GM12878 (cell line): ENCODE measurements around the gene ATP8A1. TPM values are rescaled to one million over a fixed set of nuclear protein-coding genes. Genes with fewer than 3 reads are reported as not detected.

ENCODE experiments used
- ATAC-seq: fragments of 200-7000 bp; cut with Tn5 transposase; 3 replicates; pipeline ENCODE4 v1.9.1; 2020; ENCODE audit warnings: mild to moderate bottlenecking, moderate library complexity
- BruUV-seq: library from RNA; stranded (reverse); fragments of 400-500 nt; replicated peaks from 2 replicates; lab custom pipeline; 2021; lab: Mats Ljungman, UMichigan
- CTCF ChIA-PET: fragments of 300-600 bp; sonication (Branson Sonifier 250); formaldehyde crosslinking; extraction: SDS; loops from one replicate; lab custom pipeline; 2021; ENCODE audit warnings: inconsistent platforms; lab: Yijun Ruan, JAX
- POLR2A ChIA-PET: fragments of 350-600 bp; formaldehyde crosslinking; extraction: SDS; loops from one replicate; lab custom pipeline; 2021; ENCODE audit warnings: inconsistent platforms; lab: Charles Lee
- RAD21 ChIA-PET: fragments of 300-600 bp; sonication (Branson Sonifier 250); formaldehyde crosslinking; loops from one replicate; lab custom pipeline; 2023; ENCODE audit warnings: antibody characterized with exemption; ENCODE audit not compliant: unreplicated experiment; lab: Charles Lee
- SMC1A ChIA-PET: fragments of 300-600 bp; sonication (Branson Sonifier 250); formaldehyde crosslinking; loops from one replicate; lab custom pipeline; 2023; ENCODE audit not compliant: unreplicated experiment, uncharacterized antibody; lab: Charles Lee
- DNase-seq: peaks from one replicate; pipeline ENCODE4 v3.0.0-alpha.2; 2011; ENCODE audit warnings: low read depth, low spot score
- FAIRE-seq: peaks from 3 replicates; lab custom pipeline; 2011; peaks lifted over from hg19 to GRCh38; lab: Jason Lieb, UNC
- H2AFZ ChIP-seq: 2 replicates; pipeline ENCODE4 v1.6.0; 2011; ENCODE audit warnings: low read depth, low read length, control low read depth; ENCODE audit not compliant: control insufficient read depth
- H3K27ac ChIP-seq: 2 replicates; pipeline ENCODE4 v1.5.1; 2011; ENCODE audit warnings: control low read depth; ENCODE audit not compliant: control insufficient read depth, insufficient read depth
- H3K27me3 ChIP-seq, 2 experiments: replicated peaks in 1 of 2; 2 replicates each; pipeline versions ENCODE4 v1.6.0 to v1.6.1; 2011; ENCODE audit warnings: low read length in 1 of 2; ENCODE audit not compliant: control insufficient read depth in 2 of 2, insufficient read depth in 2 of 2
- H3K36me3 ChIP-seq, 2 experiments: 2 replicates each; pipeline ENCODE4 v1.5.1; 2011; ENCODE audit warnings: low read length in 1 of 2; ENCODE audit not compliant: control insufficient read depth in 2 of 2, insufficient read depth in 2 of 2
- H3K4me1 ChIP-seq: 2 replicates; pipeline ENCODE4 v1.6.1; 2011; ENCODE audit warnings: mild to moderate bottlenecking, low read length, moderate library complexity, mixed read lengths; ENCODE audit not compliant: control insufficient read depth, insufficient read depth
- H3K4me2 ChIP-seq: 2 replicates; pipeline ENCODE4 v1.6.0; 2011; ENCODE audit warnings: control low read depth; ENCODE audit not compliant: control insufficient read depth, insufficient read depth
- H3K4me3 ChIP-seq: fragments of 200-600 bp; sonication (generic); 2 replicates; pipeline ENCODE4 v1.5.1; 2016
- H3K79me2 ChIP-seq: 2 replicates; pipeline ENCODE4 v1.6.0; 2011; ENCODE audit warnings: low read length; ENCODE audit not compliant: control insufficient read depth, insufficient read depth
- H3K9ac ChIP-seq: 2 replicates; pipeline ENCODE4 v1.8.0; 2011; ENCODE audit warnings: low read length, control low read depth, mixed read lengths; ENCODE audit not compliant: control insufficient read depth, insufficient read depth
- H3K9me3 ChIP-seq: replicated peaks from 3 replicates; pipeline ENCODE4 v1.5.1; 2011; ENCODE audit warnings: mild to moderate bottlenecking, low read length; ENCODE audit not compliant: control insufficient read depth, insufficient read depth
- H4K20me1 ChIP-seq: 2 replicates; pipeline ENCODE4 v1.6.0; 2011; ENCODE audit not compliant: control insufficient read depth, insufficient read depth
- CHD2 ChIP-seq: IDR thresholded peaks from 2 replicates; pipeline ENCODE4 v1.6.1; 2011; ENCODE audit warnings: low read depth, low read length, improper control_type of control experiment, borderline replicate concordance
- LARP7 ChIP-seq: fragments of 450-650 bp; IDR thresholded peaks from 2 replicates; pipeline ENCODE4 v1.6.1; 2017; ENCODE audit warnings: mild to moderate bottlenecking
- MYC ChIP-seq: IDR thresholded peaks from 2 replicates; pipeline ENCODE4 v1.6.1; 2011; ENCODE audit warnings: mild to moderate bottlenecking, low read length, moderate library complexity, inconsistent platforms; ENCODE audit not compliant: insufficient read depth, insufficient replicate concordance, insufficient read length, severe bottlenecking
- NFXL1 ChIP-seq: fragments of 450-650 bp; IDR thresholded peaks from 2 replicates; pipeline ENCODE4 v1.6.1; 2017; ENCODE audit warnings: antibody characterized with exemption, mild to moderate bottlenecking, borderline replicate concordance
- NRF1 ChIP-seq: conservative IDR thresholded peaks from 2 replicates; pipeline ENCODE4 v1.6.1; 2011; ENCODE audit warnings: mild to moderate bottlenecking, low read depth, low read length, improper control_type of control experiment
- SP1 ChIP-seq: IDR thresholded peaks from one replicate; pipeline ENCODE4 v1.6.1; 2011; ENCODE audit warnings: low read depth, low read length
- SREBF1 ChIP-seq: IDR thresholded peaks from 2 replicates; pipeline ENCODE4 v1.6.1; 2012; ENCODE audit warnings: mild to moderate bottlenecking, low read length
- ZNF384 ChIP-seq: IDR thresholded peaks from 2 replicates; pipeline ENCODE4 v1.6.1; 2012; ENCODE audit warnings: low read depth, mild to moderate bottlenecking, low read length, improper control_type of control experiment, borderline replicate concordance
- in situ Hi-C: fragments of 300-500 bp; cut with MboI; formaldehyde crosslinking; loops from 9 replicates; pipeline ENCODE4 v1.14.3; 2018; ENCODE audit warnings: mixed read lengths
- intact Hi-C: fragments of 100-400 bp; cut with micrococcal nuclease; formaldehyde crosslinking; loops from one replicate; pipeline ENCODE4 v1.14.2; 2022; ENCODE audit not compliant: unreplicated experiment
- polyA plus RNA-seq, 11 experiments: library from polyadenylated mRNA; depleted of rRNA in 4 of 11; unstranded in 6 of 11; stranded (reverse) in 5 of 11; fragments of >200 nt; fragmentation: Nextera tagmentation in 4 of 11; fragmentation: Illumina TruSeq in 1 of 11; extraction: Ambion mirVana in 4 of 11; extraction: Trizol in 1 of 11; gene quantifications; 1 replicate in 1 of 11; 2 replicates in 10 of 11; pipeline versions ENCODE4 v1.2.1 to v1.2.3, GENCODE V29; 2011 to 2016; ENCODE audit warnings: inconsistent platforms in 2 of 11, missing spikeins in 2 of 11, low read depth in 1 of 11
- total RNA-seq, 4 experiments: library from RNA; depleted of rRNA in 3 of 4; stranded (reverse); fragments of >200 nt in 3 of 4; fragmentation: Illumina TruSeq in 1 of 4; extraction: Trizol in 1 of 4; gene quantifications; 2 replicates each; pipeline versions ENCODE4 v1.2.1 to v1.2.3, GENCODE V29; 2013 to 2021
- TF ChIP-seq, protein P1 (sequence below): fragments of 450-650 bp; formaldehyde crosslinking; IDR thresholded peaks from 2 replicates; pipeline ENCODE4 v1.4.0; 2022; ENCODE audit warnings: mild to moderate bottlenecking, moderate library complexity

The ATP8A1 gene
- total and polyA plus RNA-seq, 10 of the 15 experiments (the other 5 are each of a cell fraction or from before 2014, with no cell fraction given): 9.0 to 116 (median 37.3) TPM

GRCh38 chr4:42683393-42683792 is 26.5 kb upstream of the ATP8A1 start:
- ChIA-PET CTCF (interaction anchor here (0.6 to 1.0 kb wide), 2 partner anchors 10 to 66 kb away, joined by 3 to 4 read pairs; no protein-coding TSS in a partner anchor), SMC1A (interaction anchor here (1.6 to 2.4 kb wide), 4 partner anchors 8 to 163 kb away, joined by 3 to 9 read pairs (median 5); no protein-coding TSS in a partner anchor), POLR2A (no interaction called here), RAD21 (no interaction called here)
- Histone ChIP-seq H2AFZ (no peak overlapping the region), H3K27me3 (no peaks in the 10 kb centered on the region), H3K9ac (no peak overlapping the region), H3K79me2 (no peaks in the 10 kb centered on the region), H3K4me3 (no peak overlapping the region), H3K4me1 (no peaks in the 10 kb centered on the region), H3K9me3 (no peaks in the 10 kb centered on the region), H4K20me1 (no peaks in the 10 kb centered on the region), H3K4me2 (no peak overlapping the region), H3K27ac (no peak overlapping the region), H3K36me3 (no peaks in the 10 kb centered on the region)
- no TSS peak for BruUV-seq
- no peak for FAIRE-seq
- no peak for ATAC-seq
- intact Hi-C loops (no loop called here), in situ Hi-C loops (no loop called here)
- TF ChIP-seq NRF1 (no peak), MYC (no peak), LARP7 (no peak), ZNF384 (no peak), CHD2 (no peak), NFXL1 (no peak), SREBF1 (no peak), SP1 (no peak)
- TF ChIP-seq, protein P1, sequence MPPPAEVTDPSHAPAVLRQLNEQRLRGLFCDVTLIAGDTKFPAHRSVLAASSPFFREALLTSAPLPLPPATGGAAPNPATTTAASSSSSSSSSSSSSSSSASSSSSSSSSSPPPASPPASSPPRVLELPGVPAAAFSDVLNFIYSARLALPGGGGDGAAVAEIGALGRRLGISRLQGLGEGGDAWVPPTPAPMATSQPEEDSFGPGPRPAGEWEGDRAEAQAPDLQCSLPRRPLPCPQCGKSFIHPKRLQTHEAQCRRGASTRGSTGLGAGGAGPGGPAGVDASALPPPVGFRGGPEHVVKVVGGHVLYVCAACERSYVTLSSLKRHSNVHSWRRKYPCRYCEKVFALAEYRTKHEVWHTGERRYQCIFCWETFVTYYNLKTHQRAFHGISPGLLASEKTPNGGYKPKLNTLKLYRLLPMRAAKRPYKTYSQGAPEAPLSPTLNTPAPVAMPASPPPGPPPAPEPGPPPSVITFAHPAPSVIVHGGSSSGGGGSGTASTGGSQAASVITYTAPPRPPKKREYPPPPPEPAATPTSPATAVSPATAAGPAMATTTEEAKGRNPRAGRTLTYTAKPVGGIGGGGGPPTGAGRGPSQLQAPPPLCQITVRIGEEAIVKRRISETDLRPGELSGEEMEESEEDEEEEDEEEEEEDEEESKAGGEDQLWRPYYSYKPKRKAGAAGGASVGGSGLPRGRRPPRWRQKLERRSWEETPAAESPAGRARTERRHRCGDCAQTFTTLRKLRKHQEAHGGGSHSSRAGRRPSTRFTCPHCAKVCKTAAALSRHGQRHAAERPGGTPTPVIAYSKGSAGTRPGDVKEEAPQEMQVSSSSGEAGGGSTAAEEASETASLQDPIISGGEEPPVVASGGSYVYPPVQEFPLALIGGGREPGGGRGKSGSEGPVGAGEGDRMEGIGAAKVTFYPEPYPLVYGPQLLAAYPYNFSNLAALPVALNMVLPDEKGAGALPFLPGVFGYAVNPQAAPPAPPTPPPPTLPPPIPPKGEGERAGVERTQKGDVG (CRISPR knock-in tag): no peak
- no peak for DNase-seq
